Effector memory CD8-positive, alpha-beta T cell (primary cell): ENCODE measurements around the gene SLC35A3.
A peak's percentile ranks its signal among the peaks of the same experiment; 100 is the strongest.

ENCODE experiments used
- ATAC-seq: fragments of 150-1000 bp; cut with Tn5 transposase; replicated peaks from 2 replicates; pipeline ENCODE4 v1.10.0; 2021; ENCODE audit warnings: mild to moderate bottlenecking, moderate library complexity
- DNase-seq, 3 experiments: peaks; one replicate each; pipeline ENCODE4 v3.0.0; 2021
- H3K27ac Mint-ChIP-seq, 2 donors: one replicate each; pipeline ENCODE4 v1.8.0; 2022; ENCODE audit warnings: mild to moderate bottlenecking in 2 of 2, mixed read lengths in 2 of 2, moderate library complexity in 2 of 2
- H3K27me3 Mint-ChIP-seq, 2 donors: one replicate each; pipeline ENCODE4 v1.8.0; 2022; ENCODE audit warnings: mixed read lengths in 2 of 2
- H3K36me3 Mint-ChIP-seq: one replicate; pipeline ENCODE4 v1.8.0; 2022; ENCODE audit warnings: mild to moderate bottlenecking, moderate library complexity, mixed read lengths; ENCODE audit not compliant: insufficient read depth
- H3K4me1 Mint-ChIP-seq, 2 donors: one replicate each; pipeline ENCODE4 v1.8.0; 2022; ENCODE audit warnings: low read depth in 2 of 2, mixed read lengths in 2 of 2
- H3K4me3 Mint-ChIP-seq, 2 donors: one replicate each; pipeline ENCODE4 v1.8.0; 2022; ENCODE audit warnings: mild to moderate bottlenecking in 2 of 2, mixed read lengths in 2 of 2, moderate library complexity in 2 of 2
- H3K9me3 Mint-ChIP-seq, 2 donors: one replicate each; pipeline ENCODE4 v1.8.0; 2022; ENCODE audit warnings: mixed read lengths in 2 of 2

The SLC35A3 gene

GRCh38 chr1:99986656-99987225, 16.9 kb downstream of the SLC35A3 start:
- no peak overlapping the region for H3K4me3 Mint-ChIP-seq
- no peak for ATAC-seq
- peaks cover 11% of the 10 kb centered on the region for H3K36me3 Mint-ChIP-seq
- no peak overlapping the region for H3K27ac Mint-ChIP-seq
- H3K27me3 Mint-ChIP-seq: no peaks in the 10 kb centered on the region
- DNase-seq: no peak
- no peaks in the 10 kb centered on the region for H3K9me3 Mint-ChIP-seq
- H3K4me1 Mint-ChIP-seq: peaks cover 8 to 19% of the 10 kb centered on the region in 2 donors

DNA sequence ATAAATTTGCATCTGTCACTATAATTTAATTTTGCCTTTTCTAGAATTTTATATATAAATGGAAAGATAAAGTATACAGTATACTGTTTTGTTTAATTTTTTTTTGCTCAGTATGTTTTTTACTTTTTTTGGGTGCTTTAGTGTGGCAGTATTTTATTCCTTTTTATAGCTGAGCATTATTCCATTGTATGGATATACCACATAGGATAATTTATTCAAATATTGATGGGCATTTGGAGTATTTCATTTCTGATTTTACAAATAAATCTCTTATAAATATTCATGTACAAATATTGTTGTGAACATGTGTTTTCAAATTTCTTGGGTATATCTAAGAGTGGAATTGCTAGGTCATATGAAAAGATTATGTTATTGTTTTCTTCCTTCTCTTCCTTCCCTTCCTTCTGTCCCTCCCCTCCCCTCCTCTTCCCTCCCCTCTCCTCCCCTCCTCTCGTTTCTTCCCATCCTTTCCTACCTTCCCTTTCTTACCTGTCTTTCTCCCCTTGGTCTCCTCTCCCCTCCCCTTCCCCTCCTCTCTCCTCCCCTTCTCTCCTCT, 18.5 kb downstream of the SLC35A3 start:
- H3K4me1 Mint-ChIP-seq: peaks cover 8 to 21% of the 10 kb centered on the region in 2 donors
- ATAC-seq (no peak), DNase-seq (no peak)
- no peaks in the 10 kb centered on the region for H3K27me3 Mint-ChIP-seq
- H3K27ac Mint-ChIP-seq: peak overlapping the region in 1 of 2 donors; percentile 41
- peaks cover 11% of the 10 kb centered on the region for H3K36me3 Mint-ChIP-seq
- no peaks in the 10 kb centered on the region for H3K9me3 Mint-ChIP-seq
- no peak overlapping the region for H3K4me3 Mint-ChIP-seq

- Mint-ChIP-seq H3K4me1 (peaks cover 1 to 11% of the 10 kb centered on the region in 2 donors), H3K4me3 (no peak overlapping the region), H3K9me3 (no peaks in the 10 kb centered on the region), H3K27me3 (no peaks in the 10 kb centered on the region), H3K27ac (no peak overlapping the region), H3K36me3 (peaks cover 28% of the 10 kb centered on the region)
- no peak for ATAC-seq
- DNase-seq: no peak
These were observed 22.4 kb downstream of the SLC35A3 start for GRCh38 chr1:99992044-99992722.

- H3K9me3 Mint-ChIP-seq: no peaks in the 10 kb centered on the region
- peaks cover 28% of the 10 kb centered on the region for H3K36me3 Mint-ChIP-seq
These were observed 23.1 kb downstream of the SLC35A3 start for GRCh38 chr1:99992760-99993467.

GRCh38 chr1:99993468-99993845, 23.7 kb downstream of the SLC35A3 start:
- peaks cover 29% of the 10 kb centered on the region for H3K36me3 Mint-ChIP-seq

More at GRCh38 chr1:99992760-99993467, 23.1 kb downstream of the SLC35A3 start:
- DNase-seq: no peak
- Mint-ChIP-seq H3K4me1 (peaks cover 0 to 11% of the 10 kb centered on the region in 2 donors), H3K27ac (no peak overlapping the region), H3K4me3 (no peak overlapping the region), H3K27me3 (no peaks in the 10 kb centered on the region)
- no peak for ATAC-seq

DNA sequence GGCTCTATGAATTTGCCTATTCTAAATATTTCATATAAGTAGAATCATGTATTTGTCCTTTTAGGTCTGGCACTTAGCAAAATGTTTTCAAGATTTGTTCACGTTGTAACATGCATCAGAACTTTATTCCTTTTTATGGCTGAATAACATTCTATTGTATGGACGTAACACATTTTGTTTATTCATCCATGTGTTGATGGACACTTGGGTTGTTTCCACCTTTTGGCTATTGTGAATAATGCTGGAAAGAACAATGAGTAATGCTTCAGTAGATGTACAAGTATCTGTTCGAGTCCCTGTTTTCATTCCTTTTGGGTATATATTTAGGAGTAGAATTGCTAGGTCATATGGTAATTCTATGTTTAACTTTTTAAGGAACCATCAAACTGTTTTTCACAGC, 24.7 kb downstream of the SLC35A3 start:
- H3K27me3 Mint-ChIP-seq: no peaks in the 10 kb centered on the region
- no peaks in the 10 kb centered on the region for H3K9me3 Mint-ChIP-seq
- DNase-seq (no peak), ATAC-seq (no peak)
- peaks cover 27% of the 10 kb centered on the region for H3K36me3 Mint-ChIP-seq
- H3K27ac Mint-ChIP-seq: no peak overlapping the region
- H3K4me1 Mint-ChIP-seq: peaks cover 0 to 5% of the 10 kb centered on the region in 2 donors
- no peak overlapping the region for H3K4me3 Mint-ChIP-seq

More at GRCh38 chr1:99993468-99993845, 23.7 kb downstream of the SLC35A3 start:
- no peak overlapping the region for H3K27ac Mint-ChIP-seq
- no peak for ATAC-seq
- no peak for DNase-seq
- H3K9me3 Mint-ChIP-seq: no peaks in the 10 kb centered on the region
- H3K4me3 Mint-ChIP-seq: no peak overlapping the region
- H3K27me3 Mint-ChIP-seq: no peaks in the 10 kb centered on the region
- peaks cover 0 to 11% of the 10 kb centered on the region in 2 donors for H3K4me1 Mint-ChIP-seq

GRCh38 chr1:99996951-99997350, 27.2 kb downstream of the SLC35A3 start:
- Mint-ChIP-seq H3K4me3 (no peak overlapping the region), H3K4me1 (peaks cover 2 to 28% of the 10 kb centered on the region in 2 donors), H3K27me3 (no peaks in the 10 kb centered on the region), H3K36me3 (peaks cover 22% of the 10 kb centered on the region), H3K27ac (no peak overlapping the region), H3K9me3 (no peaks in the 10 kb centered on the region)
- no peak for DNase-seq
- ATAC-seq: no peak

- Mint-ChIP-seq H3K27me3 (no peaks in the 10 kb centered on the region), H3K4me3 (no peak overlapping the region), H3K36me3 (peaks cover 12% of the 10 kb centered on the region), H3K4me1 (peaks cover 9 to 32% of the 10 kb centered on the region in 2 donors), H3K27ac (peak overlapping the region in 1 of 2 donors; percentile 17), H3K9me3 (peaks cover 2 to 8% of the 10 kb centered on the region in 2 donors)
- DNase-seq (no peak), ATAC-seq (no peak)
These were observed 31.7 kb downstream of the SLC35A3 start for GRCh38 chr1:100001462-100001861.

- H3K4me3 Mint-ChIP-seq: no peak overlapping the region
- H3K27ac Mint-ChIP-seq: no peak overlapping the region
- peaks cover 9% of the 10 kb centered on the region for H3K36me3 Mint-ChIP-seq
- peaks cover 9 to 23% of the 10 kb centered on the region in 2 donors for H3K4me1 Mint-ChIP-seq
- no peak for ATAC-seq
- DNase-seq: no peak
- H3K27me3 Mint-ChIP-seq: no peaks in the 10 kb centered on the region
- H3K9me3 Mint-ChIP-seq: peaks cover 2 to 8% of the 10 kb centered on the region in 2 donors
These were observed 35.6 kb downstream of the SLC35A3 start for GRCh38 chr1:100005424-100005823.

- DNase-seq (no peak), ATAC-seq (no peak)
- no peak overlapping the region for H3K4me3 Mint-ChIP-seq
- H3K27ac Mint-ChIP-seq: no peak overlapping the region
- peaks cover 7 to 11% of the 10 kb centered on the region in 2 donors for H3K4me1 Mint-ChIP-seq
- H3K9me3 Mint-ChIP-seq: peaks cover 2 to 8% of the 10 kb centered on the region in 2 donors
- H3K27me3 Mint-ChIP-seq: no peaks in the 10 kb centered on the region
- peaks cover 14% of the 10 kb centered on the region for H3K36me3 Mint-ChIP-seq
These were observed 36.9 kb downstream of the SLC35A3 start for GRCh38 chr1:100006688-100007087.

GRCh38 chr1:100009458-100009857, 39.7 kb downstream of the SLC35A3 start:
- Mint-ChIP-seq H3K36me3 (peaks cover 18% of the 10 kb centered on the region), H3K27ac (no peak overlapping the region), H3K4me1 (peaks cover 0 to 1% of the 10 kb centered on the region in 2 donors), H3K9me3 (peaks cover 2 to 8% of the 10 kb centered on the region in 2 donors), H3K27me3 (no peaks in the 10 kb centered on the region), H3K4me3 (no peak overlapping the region)
- DNase-seq (no peak), ATAC-seq (no peak)

GRCh38 chr1:100010804-100011203, 41.0 kb downstream of the SLC35A3 start:
- no peak for ATAC-seq
- no peaks in the 10 kb centered on the region for H3K27me3 Mint-ChIP-seq
- no peak for DNase-seq
- H3K4me1 Mint-ChIP-seq: no peaks in the 10 kb centered on the region
- H3K36me3 Mint-ChIP-seq: peaks cover 14% of the 10 kb centered on the region
- peak overlapping the region in 1 of 2 donors; percentile 26 for H3K27ac Mint-ChIP-seq
- H3K4me3 Mint-ChIP-seq: no peak overlapping the region
- H3K9me3 Mint-ChIP-seq: peaks cover under 1 to 3% of the 10 kb centered on the region in 2 donors

GRCh38 chr1:100019220-100019619, 49.4 kb downstream of the SLC35A3 start:
- ATAC-seq (no peak), DNase-seq (no peak)
- Mint-ChIP-seq H3K4me3 (no peak overlapping the region), H3K27ac (no peak overlapping the region), H3K9me3 (no peaks in the 10 kb centered on the region), H3K36me3 (peaks cover 12% of the 10 kb centered on the region), H3K4me1 (no peaks in the 10 kb centered on the region), H3K27me3 (no peaks in the 10 kb centered on the region)
